HG02798 (cell line): ENCODE measurements around the gene MEIS2.

Experiments
- ATAC-seq: cut with Tn5 transposase; IDR thresholded peaks from one replicate; pipeline ENCODE4 v1.9.1; 2021; ENCODE audit warnings: mild to moderate bottlenecking; ENCODE audit not compliant: unreplicated experiment, poor library complexity

Gene MEIS2

DNA sequence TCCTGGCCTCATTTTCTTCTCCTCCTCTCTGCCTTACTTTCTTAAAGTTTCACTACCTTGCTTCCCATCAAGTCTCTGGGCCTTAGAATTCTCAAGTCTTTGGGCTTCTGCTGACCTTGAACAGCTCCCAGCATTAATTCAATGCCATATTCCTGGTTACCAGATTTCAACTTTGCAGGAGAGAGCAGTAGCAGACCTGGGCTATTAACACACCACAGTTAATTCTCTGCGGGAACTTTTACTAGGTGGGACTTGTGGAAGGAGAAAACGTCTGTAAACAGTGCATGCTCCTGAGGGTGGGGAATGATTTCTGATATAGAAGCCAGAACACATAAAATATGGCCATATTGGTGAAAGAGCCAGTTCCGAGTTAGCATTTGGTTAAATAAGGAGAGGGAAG is 214.6 kb downstream of the MEIS2 start:
- ATAC-seq = no peak

DNA sequence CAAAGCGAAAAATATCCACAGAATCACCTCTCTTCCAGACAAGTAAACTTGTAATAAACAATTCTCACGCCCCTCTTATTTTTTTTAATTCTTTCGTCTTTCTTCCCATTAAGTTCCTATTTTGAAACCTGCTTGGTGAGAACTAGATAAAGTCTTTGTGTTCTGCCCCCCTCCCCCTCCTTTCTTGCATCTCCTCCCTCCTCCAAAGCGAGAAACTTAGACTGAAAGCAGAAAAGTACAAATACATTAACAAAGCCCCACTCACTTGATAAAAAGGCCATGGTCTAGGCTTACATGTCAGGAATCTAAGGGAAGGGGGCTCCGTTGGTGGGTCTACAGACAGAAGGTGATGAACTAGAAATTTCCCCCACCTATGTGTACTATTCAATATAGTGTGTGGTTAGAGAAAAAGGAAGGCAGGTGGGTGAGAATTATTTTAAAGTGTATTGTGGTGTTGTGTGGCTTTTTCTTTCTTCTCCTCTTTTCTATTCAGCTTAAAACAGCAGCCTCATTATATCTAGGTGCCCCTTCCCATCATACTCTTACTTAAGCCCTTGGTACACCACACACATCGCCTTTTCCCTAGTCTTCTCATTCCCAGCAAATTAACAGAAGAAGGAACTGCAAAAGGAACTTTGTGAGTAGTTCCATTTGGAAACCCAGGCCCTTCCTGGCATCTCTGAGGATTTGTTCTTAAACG is 215.3 kb downstream of the MEIS2 start:
- no peak for ATAC-seq

- ATAC-seq = no peak
Observed at GRCh38 chr15:36884518-36884875, 215.9 kb downstream of the MEIS2 start.

- ATAC-seq = peak; percentile 90
Observed at GRCh38 chr15:36883713-36884517, 216.4 kb downstream of the MEIS2 start.

- ATAC-seq = no peak
Observed at GRCh38 chr15:36882487-36883131, 217.7 kb downstream of the MEIS2 start.

DNA sequence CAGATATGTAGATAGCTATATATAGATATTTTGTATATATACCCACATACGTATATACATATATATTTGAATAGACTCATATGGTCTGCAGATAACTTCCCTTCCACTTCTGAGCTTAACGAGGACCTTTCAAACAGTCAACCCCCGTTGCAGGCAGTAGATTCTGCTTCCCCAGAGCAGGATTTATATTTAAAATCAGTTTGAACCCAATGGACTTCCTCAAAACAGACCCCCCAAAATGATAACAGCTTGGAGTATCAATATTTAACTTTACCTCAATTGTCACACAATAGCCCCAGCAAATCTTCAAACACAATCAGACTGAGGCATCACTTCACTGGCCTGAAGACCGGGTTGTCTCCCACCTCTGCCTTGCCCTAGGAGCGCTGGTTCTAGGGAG is 218.3 kb downstream of the MEIS2 start:
- ATAC-seq = no peak

- ATAC-seq = no peak
Observed at GRCh38 chr15:36881516-36881915, 218.8 kb downstream of the MEIS2 start.

GRCh38 chr15:36880913-36881460 is 219.4 kb downstream of the MEIS2 start:
- ATAC-seq = no peak

GRCh38 chr15:36880224-36880912 is 220.0 kb downstream of the MEIS2 start:
- ATAC-seq = no peak

- no peak for ATAC-seq
Observed at GRCh38 chr15:36879568-36880222, 220.7 kb downstream of the MEIS2 start.

DNA sequence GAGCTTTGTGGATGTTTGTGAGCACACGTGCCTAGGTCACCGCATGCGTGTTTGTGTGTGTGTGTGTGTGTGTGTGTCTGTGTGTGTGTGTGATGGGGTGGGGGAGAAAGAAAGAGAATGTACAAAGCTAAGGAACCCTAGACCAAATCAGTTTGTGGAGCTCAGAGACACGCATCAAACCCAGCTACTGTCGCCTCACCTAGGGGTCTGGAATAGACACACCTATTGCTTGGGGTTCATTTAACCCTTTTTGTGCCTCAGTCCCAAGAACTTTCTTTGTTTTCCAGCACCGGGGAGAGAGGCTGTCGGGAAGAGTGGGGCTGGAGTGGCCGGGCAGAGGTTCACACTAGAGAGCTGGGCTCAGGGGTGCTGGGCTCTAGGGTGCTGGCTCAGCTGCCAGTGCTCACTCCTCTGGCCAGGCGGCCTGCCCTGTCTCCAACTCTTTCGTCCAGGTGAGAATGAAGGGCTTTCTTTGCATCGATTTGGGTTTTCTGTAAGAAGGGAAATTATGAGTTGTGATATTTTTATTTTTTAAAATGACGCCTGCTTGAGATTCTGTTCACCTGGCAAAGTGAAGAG is 221.6 kb downstream of the MEIS2 start:
- no peak for ATAC-seq

DNA sequence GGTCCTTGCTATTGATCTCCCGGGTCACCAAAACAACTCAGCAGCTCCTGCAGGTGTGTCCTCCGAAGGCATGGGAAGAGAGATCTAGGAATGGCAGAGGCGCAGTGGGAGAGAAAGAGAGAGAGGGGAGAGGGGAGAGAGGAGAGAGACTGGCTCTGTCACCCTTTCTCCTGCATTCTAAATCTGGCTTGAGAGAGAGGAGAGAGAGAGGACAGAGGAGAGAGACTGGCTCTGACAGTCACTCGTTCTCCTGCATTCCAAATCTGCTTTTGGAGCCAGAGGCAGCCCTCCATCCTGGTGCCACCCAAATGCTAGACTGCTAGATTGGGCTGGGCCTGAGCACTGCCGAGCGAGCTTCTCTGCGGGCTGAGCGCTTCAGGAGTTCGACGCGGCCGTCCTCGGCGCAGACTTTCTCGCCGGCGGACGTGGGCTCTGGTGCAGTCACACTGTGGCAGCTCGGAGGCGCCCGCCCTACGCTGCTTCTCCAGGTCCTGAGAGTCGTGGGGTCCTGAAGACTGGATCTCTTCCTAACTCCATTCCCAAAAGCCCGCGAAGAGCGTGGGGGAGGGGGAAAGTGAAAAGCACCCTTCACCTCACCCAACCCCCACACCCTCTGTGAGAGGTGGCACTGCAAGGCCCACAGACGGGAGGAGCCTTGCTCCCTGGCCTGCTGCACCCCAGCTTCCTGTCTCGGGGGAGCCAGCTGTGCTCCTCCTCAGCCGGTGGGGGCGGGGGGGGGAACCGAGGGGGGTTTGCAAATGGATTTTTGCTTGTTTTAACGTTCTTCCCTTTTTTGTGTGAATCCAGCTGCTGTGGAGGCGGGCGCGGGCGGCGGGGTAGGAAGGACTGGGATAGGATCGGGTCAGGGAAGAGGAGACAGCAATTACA is 222.3 kb downstream of the MEIS2 start:
- ATAC-seq = peak; percentile 61

DNA sequence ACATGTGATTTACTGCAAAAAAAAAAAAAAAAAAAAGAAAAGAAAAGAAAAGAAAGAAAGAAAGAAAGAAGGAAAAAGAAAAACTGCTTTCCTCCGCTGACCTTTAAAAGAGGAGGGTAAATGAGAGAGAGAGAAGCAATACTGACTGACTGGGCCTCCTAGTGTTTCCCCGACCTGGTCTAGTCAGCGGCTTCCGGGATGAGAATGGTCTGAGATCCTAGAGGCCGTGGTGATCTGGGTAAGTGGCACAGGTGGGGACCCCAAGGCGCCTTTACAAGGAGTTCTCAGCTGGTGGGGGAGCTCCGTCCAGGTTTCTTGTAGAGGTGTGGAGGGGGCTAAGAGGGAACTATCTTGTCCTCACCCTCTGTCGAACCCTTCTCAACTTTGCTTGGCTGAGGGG is 223.1 kb downstream of the MEIS2 start:
- ATAC-seq = no peak

DNA sequence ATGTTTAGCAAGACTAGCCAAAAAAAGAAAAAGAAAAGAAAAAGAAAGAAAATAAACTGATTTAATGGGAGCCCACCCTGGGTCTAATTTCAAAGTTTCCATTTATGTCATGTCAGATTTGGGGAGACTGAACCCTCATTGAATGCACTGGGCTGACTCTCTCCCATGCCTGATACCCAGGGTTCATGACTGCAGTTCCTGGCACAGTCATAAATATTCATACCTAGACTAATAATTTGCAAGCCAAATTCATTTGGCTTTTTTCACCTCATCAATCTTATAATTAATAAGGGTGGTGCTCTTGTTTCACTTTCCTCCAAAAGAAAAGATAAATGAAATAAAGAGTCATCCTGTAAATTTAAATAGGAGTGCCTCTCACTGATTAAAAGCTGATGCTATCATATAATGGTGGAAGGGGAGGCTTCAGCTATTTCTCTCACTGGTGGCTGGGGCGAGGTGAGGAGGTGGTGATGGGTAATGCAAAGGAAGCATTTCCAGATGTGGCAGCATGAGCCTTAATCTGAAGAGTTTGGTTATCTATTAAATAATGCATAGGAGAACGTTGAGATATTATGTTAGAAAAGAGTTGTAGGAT is 224.5 kb downstream of the MEIS2 start:
- ATAC-seq = no peak

DNA sequence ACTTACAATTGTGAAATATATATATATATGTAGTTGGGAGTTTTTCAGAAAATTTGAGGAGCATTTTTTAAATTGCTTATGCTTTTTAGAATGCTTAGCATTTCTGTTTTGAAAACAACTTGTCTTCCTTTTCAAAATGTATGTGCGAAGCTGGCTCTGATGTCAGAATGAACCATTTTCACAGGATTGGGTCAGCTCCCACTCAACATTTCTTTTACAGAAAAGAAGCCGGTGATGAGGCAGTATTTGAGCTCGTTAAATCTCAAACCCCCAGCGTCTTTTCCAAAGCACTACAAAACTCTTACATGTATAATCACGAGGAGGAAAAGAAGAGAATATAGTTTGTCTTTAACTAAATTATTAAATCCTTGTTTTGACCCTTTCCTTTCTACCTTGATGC is 225.4 kb downstream of the MEIS2 start:
- ATAC-seq = no peak

- no peak for ATAC-seq
Observed at GRCh38 chr15:36867436-36867835, 232.9 kb downstream of the MEIS2 start.

- no peak for ATAC-seq
Observed at GRCh38 chr15:36866896-36867295, 233.5 kb downstream of the MEIS2 start.

- ATAC-seq = no peak
Observed at GRCh38 chr15:36863570-36863969, 236.8 kb downstream of the MEIS2 start.
